HepG2 (cell line): ENCODE measurements around the gene ADCY5. TPM values are rescaled to one million over a fixed set of nuclear protein-coding genes. Genes with fewer than 3 reads are reported as not detected.

Experiments used
- ATAC-seq: fragments of 200-7000 bp; cut with Tn5 transposase; 3 replicates; pipeline ENCODE4 v1.9.1; 2020; ENCODE audit warnings: mild to moderate bottlenecking, moderate library complexity
- BruUV-seq: library from RNA; stranded (reverse); fragments of 400-500 nt; replicated peaks from 2 replicates; lab custom pipeline; 2021; lab: Mats Ljungman, UMichigan
- CTCF ChIA-PET: fragments of 300-600 bp; formaldehyde crosslinking; extraction: SDS; loops from one replicate; lab custom pipeline; 2021; ENCODE audit warnings: low total read pairs, inconsistent platforms, low intra/inter-chr PET ratio; lab: Yijun Ruan, JAX
- POLR2A ChIA-PET: fragments of 350-600 bp; sonication (Branson Sonifier 250); formaldehyde crosslinking; loops from one replicate; lab custom pipeline; 2020; ENCODE audit warnings: antibody characterized with exemption, inconsistent platforms; lab: Yijun Ruan, JAX
- DNase-seq: peaks from one replicate; pipeline ENCODE4 v3.0.0-alpha.2; 2015; ENCODE audit warnings: low spot score
- FAIRE-seq: peaks from 3 replicates; lab custom pipeline; 2011; peaks lifted over from hg19 to GRCh38; lab: Jason Lieb, UNC
- H2AFZ ChIP-seq: one replicate; pipeline ENCODE4 v1.6.1; 2011; ENCODE audit warnings: low read length, inconsistent platforms
- H3K27ac ChIP-seq: fragments of 300-600 bp; 3 replicates; pipeline ENCODE4 v1.8.0; 2011; ENCODE audit warnings: mixed run types, mild to moderate bottlenecking, mixed read lengths, low read length, inconsistent platforms; ENCODE audit not compliant: insufficient read depth; ENCODE audit errors: extremely low read length
- H3K27me3 ChIP-seq, 2 experiments: fragments of 200-600 bp in 1 of 2; 2 replicates in 1 of 2; 3 replicates in 1 of 2; pipeline versions ENCODE4 v1.6.0 to v1.8.0; 2011; ENCODE audit warnings: low read length in 2 of 2, mild to moderate bottlenecking in 2 of 2, moderate library complexity in 2 of 2, inconsistent platforms in 1 of 2; ENCODE audit not compliant: insufficient read depth in 2 of 2, control insufficient read depth in 1 of 2
- H3K36me3 ChIP-seq, 2 experiments: fragments of 200-600 bp in 1 of 2; replicated peaks in 1 of 2; 2 replicates in 1 of 2; 3 replicates in 1 of 2; pipeline versions ENCODE4 v1.5.1 to v1.8.0; 2011; ENCODE audit warnings: low read length in 2 of 2, inconsistent platforms in 1 of 2; ENCODE audit not compliant: insufficient read depth in 2 of 2, control insufficient read depth in 1 of 2
- H3K4me1 ChIP-seq: 2 replicates; pipeline ENCODE4 v1.5.1; 2012; ENCODE audit warnings: low read length, inconsistent platforms; ENCODE audit not compliant: insufficient read depth
- H3K4me2 ChIP-seq: 2 replicates; pipeline ENCODE4 v1.6.0; 2011; ENCODE audit warnings: low read depth, low read length, inconsistent platforms
- H3K4me3 ChIP-seq, 3 experiments: fragments of 200-600 bp in 1 of 3; sonication (generic), shearing (Covaris generic) in 1 of 3; replicated peaks in 1 of 3; 2 replicates each; pipeline ENCODE4 v1.5.1; 2011 to 2016; ENCODE audit warnings: low read length in 3 of 3, inconsistent platforms in 2 of 3, low read depth in 2 of 3, mild to moderate bottlenecking in 2 of 3, control low read depth in 1 of 3, mixed read lengths in 1 of 3; ENCODE audit not compliant: insufficient read depth in 1 of 3
- H3K79me2 ChIP-seq: one replicate; pipeline ENCODE4 v1.6.1; 2011; ENCODE audit warnings: low read length, inconsistent platforms; ENCODE audit not compliant: insufficient read depth
- H3K9ac ChIP-seq: 2 replicates; pipeline ENCODE4 v1.6.0; 2011; ENCODE audit warnings: mild to moderate bottlenecking, low read depth, low read length, inconsistent platforms; ENCODE audit not compliant: insufficient read depth
- H3K9me3 ChIP-seq: 2 replicates; pipeline ENCODE4 v1.5.1; 2012; ENCODE audit warnings: mild to moderate bottlenecking, low read length
- H4K20me1 ChIP-seq: 2 replicates; pipeline ENCODE4 v1.6.0; 2011; ENCODE audit warnings: inconsistent platforms, mild to moderate bottlenecking, low read length, moderate library complexity; ENCODE audit not compliant: insufficient read depth
- ARHGAP35 ChIP-seq: sonication (generic); formaldehyde crosslinking; IDR thresholded peaks from 2 replicates; pipeline ENCODE4 v1.9.0; 2022; ENCODE audit warnings: mild to moderate bottlenecking, inconsistent platforms, moderate library complexity, missing genetic modification reagents, borderline replicate concordance
- ATF5 ChIP-seq: sonication (generic); formaldehyde crosslinking; IDR thresholded peaks from 2 replicates; pipeline ENCODE4 v1.4.0; 2020; ENCODE audit warnings: mild to moderate bottlenecking, low read depth, missing genetic modification reagents
- CTCF ChIP-seq: sonication (generic); formaldehyde crosslinking; IDR thresholded peaks from 2 replicates; pipeline ENCODE4 v1.5.0; 2020; ENCODE audit warnings: mild to moderate bottlenecking, missing genetic modification reagents, moderate library complexity
- DBP ChIP-seq: sonication (generic); formaldehyde crosslinking; IDR thresholded peaks from 2 replicates; pipeline ENCODE4 v1.4.0; 2020; ENCODE audit warnings: missing genetic modification reagents; ENCODE audit errors: not compliant biosample characterization
- FOSL2 ChIP-seq: sonication (generic); formaldehyde crosslinking; IDR thresholded peaks from 2 replicates; pipeline ENCODE4 v1.4.0; 2020; ENCODE audit warnings: missing genetic modification reagents
- MED1 ChIP-seq: sonication (generic); formaldehyde crosslinking; IDR thresholded peaks from 2 replicates; pipeline ENCODE4 v1.4.0; 2020; ENCODE audit warnings: missing genetic modification reagents
- NFE2L1 ChIP-seq: sonication (generic); formaldehyde crosslinking; IDR thresholded peaks from 2 replicates; pipeline ENCODE4 v1.4.0; 2020; ENCODE audit warnings: missing genetic modification reagents, mild to moderate bottlenecking, borderline replicate concordance
- SMAD1 ChIP-seq: sonication (generic); formaldehyde crosslinking; IDR thresholded peaks from 2 replicates; pipeline ENCODE4 v1.4.0; 2020; ENCODE audit warnings: missing genetic modification reagents, low read depth, mild to moderate bottlenecking, borderline replicate concordance
- ZNF414 ChIP-seq: sonication (generic); formaldehyde crosslinking; IDR thresholded peaks from 2 replicates; pipeline ENCODE4 v1.5.0; 2020; ENCODE audit warnings: missing genetic modification reagents
- WGBS: methylation state at CpG from one replicate; pipeline ENCODE4 v1.1.6; 2017; ENCODE audit warnings: low lambda C conversion rate; 5-methylcytosine and 5-hydroxymethylcytosine counted together
- in situ Hi-C: cut with HindIII; loops from 2 replicates; pipeline ENCODE4 v1.10.0; 2017; ENCODE audit warnings: low pct_unique_long_range_greater_than_20kb; ENCODE audit not compliant: extremely low pct_ligation_motif_present
- intact Hi-C: fragments of 100-400 bp; cut with micrococcal nuclease; formaldehyde crosslinking; loops from one replicate; pipeline ENCODE4 v1.10.0; 2022; ENCODE audit not compliant: unreplicated experiment
- polyA plus RNA-seq, 8 experiments: library from polyadenylated mRNA; depleted of rRNA in 3 of 8; stranded (reverse) in 7 of 8; unstranded in 1 of 8; fragments of >200 nt; fragmentation: Illumina TruSeq in 4 of 8; extraction: Trizol in 4 of 8; gene quantifications; 2 replicates each; pipeline versions ENCODE4 v1.2.1 to v1.2.3, GENCODE V29; 2011 to 2016; ENCODE audit warnings: low read depth in 4 of 8, missing spikeins in 1 of 8, mixed read lengths in 1 of 8; ENCODE audit not compliant: insufficient read depth in 1 of 8
- total RNA-seq, 5 experiments: library from RNA; depleted of rRNA; stranded (reverse); fragments of >200 nt; fragmentation: Illumina TruSeq; extraction: Trizol; gene quantifications; 2 replicates each; pipeline ENCODE4 v1.2.3, GENCODE V29; 2016; ENCODE audit warnings: low read depth in 1 of 5

ADCY5 gene
- total and polyA plus RNA-seq, 2 of the 13 experiments (the other 11 are each of a cell fraction or from before 2014, with no cell fraction given) = not detected

- Histone ChIP-seq H3K4me1 (no peaks in the 10 kb centered on the region), H2AFZ (no peak overlapping the region), H3K9me3 (no peaks in the 10 kb centered on the region), H3K27me3 (peaks cover 0 to 8% of the 10 kb centered on the region in 2 experiments; a peak in 1 of 5 replicates), H3K79me2 (no peaks in the 10 kb centered on the region), H4K20me1 (no peaks in the 10 kb centered on the region), H3K27ac (no peak overlapping the region), H3K4me3 (no peak overlapping the region), H3K4me2 (no peak overlapping the region), H3K9ac (no peak overlapping the region), H3K36me3 (no peaks in the 10 kb centered on the region)
- WGBS = 57% methylated on average over 5 of the region's 5 CpGs
- CTCF ChIA-PET = no interaction called here
- in situ Hi-C loops (no loop called here), intact Hi-C loops (no loop called here)
- no TSS peak for BruUV-seq
- no peak for TF ChIP-seq SMAD1
- no peak for ATAC-seq
- POLR2A ChIA-PET = no interaction called here
- DNase-seq = no peak
- FAIRE-seq = no peak
These were observed 22.2 kb upstream of the ADCY5 start for GRCh38 chr3:123471106-123471505.

- no peaks in the 10 kb centered on the region for H3K36me3 ChIP-seq
- CTCF ChIA-PET = no interaction called here
- no peak overlapping the region for H3K9ac ChIP-seq
- H3K4me1 ChIP-seq = no peaks in the 10 kb centered on the region
- no peak overlapping the region for H3K4me2 ChIP-seq
- H4K20me1 ChIP-seq = no peaks in the 10 kb centered on the region
- in situ Hi-C loops = no loop called here
- H3K27me3 ChIP-seq = peaks cover 0 to 7% of the 10 kb centered on the region in 2 experiments; a peak in 2 of 5 replicates
- H3K4me3 ChIP-seq = no peak overlapping the region
- no TSS peak for BruUV-seq
- no peak for FAIRE-seq
- no peak overlapping the region for H2AFZ ChIP-seq
- ATAC-seq = peak; percentile 41; the same call in 2 of the 3 replicates
- intact Hi-C loops = no loop called here
- WGBS = 34% methylated on average over 9 of the region's 11 CpGs
- H3K9me3 ChIP-seq = no peaks in the 10 kb centered on the region
- no peak for TF ChIP-seq FOSL2
- no peak for TF ChIP-seq ARHGAP35 (CRISPR knock-in tag)
- TF ChIP-seq NFE2L1 (CRISPR knock-in tag) = no peak
- TF ChIP-seq MED1 (CRISPR knock-in tag) = no peak
- no peak for TF ChIP-seq DBP
- TF ChIP-seq ATF5 (CRISPR knock-in tag) = no peak
- TF ChIP-seq CTCF (CRISPR knock-in tag) = 0 out of 2 replicates have a peak, but pooled peaks have one; percentile 3
- TF ChIP-seq ZNF414 (CRISPR knock-in tag) = no peak
- H3K79me2 ChIP-seq = no peaks in the 10 kb centered on the region
- DNase-seq = no peak
- POLR2A ChIA-PET = no interaction called here
- H3K27ac ChIP-seq = no peak overlapping the region
These were observed 20.6 kb upstream of the ADCY5 start for GRCh38 chr3:123469323-123469995.
